Hepatocyte (in vitro differentiated cells): ENCODE results near the gene PKLR.

Experiments used
- EZH2phosphoT487 ChIP-seq: fragments of 200-600 bp; sonication (generic); IDR thresholded peaks from one replicate; pipeline ENCODE4 v1.6.1; 2018; ENCODE audit warnings: antibody characterized with exemption, mild to moderate bottlenecking, low read depth, moderate library complexity; ENCODE audit not compliant: unreplicated experiment, severe bottlenecking
- TF ChIP-seq, protein P1 (sequence below): fragments of 200-600 bp; sonication (generic); IDR thresholded peaks from 2 replicates; pipeline ENCODE4 v1.5.1; 2016; ENCODE audit warnings: antibody characterized with exemption, mild to moderate bottlenecking; ENCODE audit not compliant: poor library complexity

DNA sequence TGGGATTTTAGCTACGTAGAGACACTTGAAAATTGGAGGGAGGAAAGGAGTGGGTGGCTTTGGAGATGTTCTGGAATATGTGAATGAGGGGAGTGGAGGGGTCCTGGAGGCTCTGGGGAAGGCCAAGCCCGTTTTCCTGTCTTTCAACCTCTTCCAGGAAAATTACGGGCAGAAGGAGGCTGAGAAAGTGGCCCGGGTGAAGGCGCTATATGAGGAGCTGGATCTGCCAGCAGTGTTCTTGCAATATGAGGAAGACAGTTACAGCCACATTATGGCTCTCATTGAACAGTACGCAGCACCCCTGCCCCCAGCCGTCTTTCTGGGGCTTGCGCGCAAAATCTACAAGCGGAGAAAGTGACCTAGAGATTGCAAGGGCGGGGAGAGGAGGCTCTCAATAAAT is 19.0 kb upstream of the PKLR start:
- TF ChIP-seq, protein P1, sequence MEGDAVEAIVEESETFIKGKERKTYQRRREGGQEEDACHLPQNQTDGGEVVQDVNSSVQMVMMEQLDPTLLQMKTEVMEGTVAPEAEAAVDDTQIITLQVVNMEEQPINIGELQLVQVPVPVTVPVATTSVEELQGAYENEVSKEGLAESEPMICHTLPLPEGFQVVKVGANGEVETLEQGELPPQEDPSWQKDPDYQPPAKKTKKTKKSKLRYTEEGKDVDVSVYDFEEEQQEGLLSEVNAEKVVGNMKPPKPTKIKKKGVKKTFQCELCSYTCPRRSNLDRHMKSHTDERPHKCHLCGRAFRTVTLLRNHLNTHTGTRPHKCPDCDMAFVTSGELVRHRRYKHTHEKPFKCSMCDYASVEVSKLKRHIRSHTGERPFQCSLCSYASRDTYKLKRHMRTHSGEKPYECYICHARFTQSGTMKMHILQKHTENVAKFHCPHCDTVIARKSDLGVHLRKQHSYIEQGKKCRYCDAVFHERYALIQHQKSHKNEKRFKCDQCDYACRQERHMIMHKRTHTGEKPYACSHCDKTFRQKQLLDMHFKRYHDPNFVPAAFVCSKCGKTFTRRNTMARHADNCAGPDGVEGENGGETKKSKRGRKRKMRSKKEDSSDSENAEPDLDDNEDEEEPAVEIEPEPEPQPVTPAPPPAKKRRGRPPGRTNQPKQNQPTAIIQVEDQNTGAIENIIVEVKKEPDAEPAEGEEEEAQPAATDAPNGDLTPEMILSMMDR: no peak
- TF ChIP-seq EZH2phosphoT487: no peak
